ENCODE measurements around the gene LDHAL6A. TPM values are rescaled to one million over a fixed set of nuclear protein-coding genes. Genes with fewer than 3 reads are reported as not detected.

Gene LDHAL6A
- total and polyA plus RNA-seq, 12 donors: not detected

DNA sequence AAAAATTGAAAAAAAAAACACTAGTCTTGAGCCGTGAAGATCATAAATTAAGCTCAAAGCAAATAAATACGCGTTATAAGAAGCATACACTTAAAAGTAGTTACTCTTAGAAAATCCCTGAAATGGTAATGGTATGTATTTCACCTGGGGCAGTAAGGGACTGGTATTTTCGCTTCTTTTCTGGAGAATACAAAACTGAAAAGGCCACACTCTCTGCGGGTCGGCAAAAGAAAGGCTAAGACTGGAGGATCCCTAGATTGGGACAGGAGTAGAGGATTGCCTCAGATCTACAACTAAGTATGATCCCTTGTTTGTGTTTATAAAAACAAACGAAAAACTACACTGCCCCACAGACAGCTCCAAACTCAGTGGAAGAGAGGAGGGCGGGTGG, 70.5 kb downstream of the LDHAL6A start:
- ATAC-seq (peak in 1 of 8 donors; percentile 12), DNase-seq (no peak)
- WGBS, 2 donors: 1 to 2% methylated on average over 8 of the region's 8 CpGs
- intact Hi-C loops (cut with DNase I): loop anchor here in 4 of 10 donors (2.0 to 10.0 kb wide), 6 partner anchors 61 to 204 kb away; partner anchors contain the start of genes LDHA (in 3 of the 4), GTF2H1 (in 2 of the 4), HPS5 (in 2 of the 4) and IGSF22 (in 1 of the 4)
- Histone ChIP-seq H3K36me3 (peaks cover 0 to 33% (median 0%) of the 10 kb centered on the region in 9 donors), H3K4me1 (peaks cover 5 to 43% (median 30%) of the 10 kb centered on the region in 9 donors), H3K27ac (peak overlapping the region; percentile 83 to 97 (median 95)), H3K9me3 (no peaks in the 10 kb centered on the region), H3K4me3 (peak overlapping the region; percentile 58 to 99 (median 84)), H3K27me3 (no peaks in the 10 kb centered on the region)
- TF ChIP-seq, protein P1, sequence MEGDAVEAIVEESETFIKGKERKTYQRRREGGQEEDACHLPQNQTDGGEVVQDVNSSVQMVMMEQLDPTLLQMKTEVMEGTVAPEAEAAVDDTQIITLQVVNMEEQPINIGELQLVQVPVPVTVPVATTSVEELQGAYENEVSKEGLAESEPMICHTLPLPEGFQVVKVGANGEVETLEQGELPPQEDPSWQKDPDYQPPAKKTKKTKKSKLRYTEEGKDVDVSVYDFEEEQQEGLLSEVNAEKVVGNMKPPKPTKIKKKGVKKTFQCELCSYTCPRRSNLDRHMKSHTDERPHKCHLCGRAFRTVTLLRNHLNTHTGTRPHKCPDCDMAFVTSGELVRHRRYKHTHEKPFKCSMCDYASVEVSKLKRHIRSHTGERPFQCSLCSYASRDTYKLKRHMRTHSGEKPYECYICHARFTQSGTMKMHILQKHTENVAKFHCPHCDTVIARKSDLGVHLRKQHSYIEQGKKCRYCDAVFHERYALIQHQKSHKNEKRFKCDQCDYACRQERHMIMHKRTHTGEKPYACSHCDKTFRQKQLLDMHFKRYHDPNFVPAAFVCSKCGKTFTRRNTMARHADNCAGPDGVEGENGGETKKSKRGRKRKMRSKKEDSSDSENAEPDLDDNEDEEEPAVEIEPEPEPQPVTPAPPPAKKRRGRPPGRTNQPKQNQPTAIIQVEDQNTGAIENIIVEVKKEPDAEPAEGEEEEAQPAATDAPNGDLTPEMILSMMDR (IDR thresholded peaks at IDR 0.05): no peak

DNA sequence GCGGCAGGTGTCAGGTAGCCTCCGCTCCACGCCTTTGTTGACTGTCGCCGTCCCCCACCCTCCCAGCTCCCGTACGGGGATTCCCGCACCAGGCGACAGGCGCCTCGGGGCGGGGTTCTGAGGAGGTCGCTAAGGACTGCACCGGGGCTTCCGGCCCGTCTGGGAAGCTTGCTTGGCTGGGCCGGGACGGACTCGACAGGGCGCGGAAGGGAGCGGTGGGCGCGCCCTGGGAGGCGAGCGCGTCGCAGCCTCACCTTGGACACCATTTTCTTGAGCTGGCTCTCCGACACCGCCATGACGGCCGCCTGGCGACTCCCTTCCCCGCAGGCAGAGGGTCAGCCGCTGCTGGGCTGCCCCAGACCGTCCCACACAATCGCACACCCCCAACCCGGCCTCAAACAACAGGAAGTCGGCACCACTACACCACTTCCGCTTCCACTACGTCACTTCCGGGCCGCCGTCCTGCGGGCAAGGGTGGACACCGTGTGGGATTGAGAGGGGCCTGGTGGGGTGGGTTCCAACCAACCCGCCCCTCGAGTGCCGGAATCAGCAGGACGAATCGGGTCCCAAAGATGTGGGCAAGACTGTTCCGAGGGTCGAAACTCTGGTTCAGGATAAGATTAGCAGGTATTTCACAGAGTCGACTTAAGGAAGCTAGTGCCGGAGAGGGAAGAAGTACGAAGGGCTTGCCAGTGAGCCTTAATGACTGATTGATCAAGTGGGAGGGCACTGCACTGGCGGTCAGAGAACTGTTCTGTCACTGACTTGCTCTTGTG, 71.1 kb downstream of the LDHAL6A start, which contains the start of gene TSG101:
TSS of gene TSG101 (minus strand) at position 422 of the 776 bp plus-strand sequence. CDS start at position 296, 126 bp downstream.
- peak within 1 kb of the TSS; percentile 58 to 99 (median 84) for H3K4me3 ChIP-seq
- no peaks in the 10 kb centered on the region for H3K9me3 ChIP-seq
- no peaks in the 10 kb centered on the region for H3K27me3 ChIP-seq
- peak; percentile 98 to 100 (median 99) for ATAC-seq
- 0 to 1% methylated on average over 54 to 57 of the region's 57 CpGs for WGBS, 2 donors
- TF ChIP-seq, protein P1 (IDR thresholded peaks at IDR 0.05): no peak
- peak within 1 kb of the TSS; percentile 83 to 97 (median 95) for H3K27ac ChIP-seq
- H3K36me3 ChIP-seq: peaks cover 0 to 39% (median 0%) of the 10 kb centered on the region in 9 donors
- intact Hi-C loops (cut with DNase I): loop anchor here in 4 of 10 donors (2.0 to 10.0 kb wide), 6 partner anchors 61 to 204 kb away; partner anchors contain the start of genes LDHA (in 3 of the 4), GTF2H1 (in 2 of the 4), HPS5 (in 2 of the 4) and IGSF22 (in 1 of the 4)
- DNase-seq: peak; percentile 95
- peaks cover 5 to 43% (median 30%) of the 10 kb centered on the region in 9 donors for H3K4me1 ChIP-seq

DNA sequence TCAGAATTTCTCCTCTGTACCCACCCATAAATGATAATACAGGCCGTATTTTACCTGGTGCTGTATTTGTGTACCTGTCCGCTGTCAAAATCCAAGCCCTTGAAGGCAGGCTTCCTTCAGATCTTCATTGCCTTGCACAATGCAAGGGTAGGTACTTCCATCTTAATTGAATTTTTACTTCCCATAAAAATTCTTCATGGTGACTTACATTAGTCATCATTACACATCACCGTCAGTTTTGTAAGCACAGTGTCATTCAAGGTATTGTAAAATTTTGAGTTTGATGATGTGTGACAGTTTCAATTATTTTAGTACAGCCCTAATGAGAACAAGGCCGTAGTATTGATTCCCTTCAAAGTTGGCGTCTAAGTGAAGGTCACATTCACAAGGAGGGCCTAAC, 71.9 kb downstream of the LDHAL6A start:
- Histone ChIP-seq H3K27ac (peak overlapping the region in 9 of 10 donors; percentile 83 to 97 (median 95)), H3K36me3 (peaks cover 0 to 43% (median 0%) of the 10 kb centered on the region in 9 donors), H3K4me3 (peak overlapping the region; percentile 58 to 99 (median 84)), H3K9me3 (no peaks in the 10 kb centered on the region), H3K4me1 (peaks cover 5 to 39% (median 30%) of the 10 kb centered on the region in 9 donors), H3K27me3 (no peaks in the 10 kb centered on the region)
- TF ChIP-seq, protein P1 (IDR thresholded peaks at IDR 0.05): no peak
- DNase-seq (no peak), ATAC-seq (no peak)
- intact Hi-C loops (cut with DNase I): loop anchor here in 4 of 10 donors (2.0 to 10.0 kb wide), 6 partner anchors 60 to 205 kb away; partner anchors contain the start of genes LDHA (in 3 of the 4), GTF2H1 (in 2 of the 4), HPS5 (in 2 of the 4) and IGSF22 (in 1 of the 4)
- 27 to 45% methylated on average over 5 of the region's 5 CpGs for WGBS, 2 donors

Other genes with a start within 250 kb of the LDHAL6A start
- not detected for gene SAA4, start 219.1 kb upstream of the LDHAL6A start, total RNA-seq
- not detected for gene SAA4, start 219.1 kb upstream of the LDHAL6A start, polyA plus RNA-seq
- gene SAA2, start 207.2 kb upstream of the LDHAL6A start, total RNA-seq: 1 to 10 TPM in 2 of 10 donors, under 1 TPM in 2, not detected in 6; 0.61 to 4.1 (median 1.7) TPM
- 1 to 10 TPM in 1 of 2 donors, not detected in 1; 2.1 TPM for gene SAA2, start 207.2 kb upstream of the LDHAL6A start, polyA plus RNA-seq
- gene SAA1, start 189.6 kb upstream of the LDHAL6A start, total RNA-seq: 10 to 100 TPM in 1 of 10 donors, 1 to 10 TPM in 5, under 1 TPM in 2, not detected in 2; 0.57 to 29.0 (median 1.6) TPM
- 10 to 100 TPM; 10.1 to 16.1 TPM for gene SAA1, start 189.6 kb upstream of the LDHAL6A start, polyA plus RNA-seq
- gene HPS5, start 133.7 kb upstream of the LDHAL6A start, total RNA-seq: 10 to 100 TPM in 9 of 10 donors, 1 to 10 TPM in 1; 9.9 to 14.9 (median 12.5) TPM
- 1 to 10 TPM; 5.3 to 5.5 TPM for gene HPS5, start 133.7 kb upstream of the LDHAL6A start, polyA plus RNA-seq
- 10 to 100 TPM; 19.6 to 27.9 (median 25.2) TPM for gene GTF2H1, start 133.3 kb upstream of the LDHAL6A start, total RNA-seq
- 10 to 100 TPM; 14.9 to 15.5 TPM for gene GTF2H1, start 133.3 kb upstream of the LDHAL6A start, polyA plus RNA-seq
- gene LDHA, start 61.3 kb upstream of the LDHAL6A start, total RNA-seq: 100 to 1,000 TPM; 165 to 918 (median 298) TPM
- gene LDHA, start 61.3 kb upstream of the LDHAL6A start, polyA plus RNA-seq: 100 to 1,000 TPM; 121 to 840 TPM
- 1 to 10 TPM in 3 of 10 donors, under 1 TPM in 1, not detected in 6; 0.37 to 3.1 (median 2.6) TPM for gene LDHC, start 43.5 kb upstream of the LDHAL6A start, total RNA-seq
- under 1 TPM in 1 of 2 donors, not detected in 1; 0.37 TPM for gene LDHC, start 43.5 kb upstream of the LDHAL6A start, polyA plus RNA-seq
- gene TSG101, start 71.1 kb downstream of the LDHAL6A start, total RNA-seq: 10 to 100 TPM; 59.7 to 77.6 (median 68.7) TPM
- 10 to 100 TPM; 21.9 to 62.4 TPM for gene TSG101, start 71.1 kb downstream of the LDHAL6A start, polyA plus RNA-seq
- gene UEVLD, start 132.9 kb downstream of the LDHAL6A start, total RNA-seq: 10 to 100 TPM; 13.7 to 25.8 (median 18.6) TPM
- gene UEVLD, start 132.9 kb downstream of the LDHAL6A start, polyA plus RNA-seq: 1 to 10 TPM; 5.6 to 7.1 TPM
- 10 to 100 TPM in 6 of 10 donors, 1 to 10 TPM in 4; 7.1 to 16.6 (median 10.8) TPM for gene MISFA, start 143.9 kb downstream of the LDHAL6A start, total RNA-seq
- gene MISFA, start 143.9 kb downstream of the LDHAL6A start, polyA plus RNA-seq: 10 to 100 TPM in 1 of 2 donors, 1 to 10 TPM in 1; 1.7 to 18.4 TPM
- gene SPTY2D1, start 178.5 kb downstream of the LDHAL6A start, total RNA-seq: 10 to 100 TPM in 6 of 10 donors, 1 to 10 TPM in 4; 7.3 to 18.8 (median 10.2) TPM
- 1 to 10 TPM; 1.9 to 3.5 TPM for gene SPTY2D1, start 178.5 kb downstream of the LDHAL6A start, polyA plus RNA-seq
- 1 to 10 TPM; 3.5 to 9.3 (median 5.9) TPM for gene TMEM86A, start 242.9 kb downstream of the LDHAL6A start, total RNA-seq
- 1 to 10 TPM; 2.0 to 3.3 TPM for gene TMEM86A, start 242.9 kb downstream of the LDHAL6A start, polyA plus RNA-seq